IPS-15b (cell line): ENCODE results near the gene BACE2.

ENCODE experiments used
- H3K27me3 ChIP-seq: one replicate; pipeline ENCODE4 v1.6.1; 2013; ENCODE audit warnings: low read length; ENCODE audit not compliant: control insufficient read depth, insufficient read depth
- H3K36me3 ChIP-seq: one replicate; pipeline ENCODE4 v1.6.1; 2013; ENCODE audit warnings: low read length; ENCODE audit not compliant: control insufficient read depth, insufficient read depth
- H3K4me1 ChIP-seq: one replicate; pipeline ENCODE4 v1.6.1; 2013; ENCODE audit warnings: mild to moderate bottlenecking, low read length; ENCODE audit not compliant: control insufficient read depth, insufficient read depth
- H3K4me3 ChIP-seq: one replicate; pipeline ENCODE4 v1.5.1; 2013; ENCODE audit warnings: low read depth, low read length
- H3K9ac ChIP-seq: one replicate; pipeline ENCODE4 v1.6.1; 2013; ENCODE audit warnings: low read depth, mild to moderate bottlenecking, low read length
- H3K9me3 ChIP-seq: one replicate; pipeline ENCODE4 v1.6.1; 2013; ENCODE audit warnings: mild to moderate bottlenecking, low read length; ENCODE audit not compliant: control insufficient read depth, insufficient read depth

Gene BACE2

DNA sequence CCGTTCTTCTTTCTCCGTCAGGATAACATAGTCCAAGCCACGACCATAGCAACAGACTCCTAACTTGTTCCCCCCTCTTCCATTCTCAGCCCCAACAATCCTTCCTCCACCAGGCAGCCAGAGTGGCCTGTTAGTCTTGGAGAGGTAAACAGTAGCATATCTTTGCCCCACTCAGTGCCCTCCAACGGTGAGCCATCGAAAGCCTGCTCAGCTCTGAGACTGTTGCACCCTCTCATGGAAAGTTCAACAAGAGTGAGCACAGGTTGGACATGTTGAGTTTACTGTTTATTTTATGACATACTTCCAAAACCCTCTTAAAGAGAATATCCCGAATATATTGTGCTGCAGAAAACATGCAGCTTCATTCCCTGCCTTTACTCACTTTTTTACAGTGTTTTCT, 30.1 kb upstream of the BACE2 start:
- no peaks in the 10 kb centered on the region for H3K36me3 ChIP-seq
- no peaks in the 10 kb centered on the region for H3K9me3 ChIP-seq
- H3K9ac ChIP-seq, result no peak overlapping the region
- H3K27me3 ChIP-seq, result no peaks in the 10 kb centered on the region
- no peaks in the 10 kb centered on the region for H3K4me1 ChIP-seq
- no peak overlapping the region for H3K4me3 ChIP-seq

DNA sequence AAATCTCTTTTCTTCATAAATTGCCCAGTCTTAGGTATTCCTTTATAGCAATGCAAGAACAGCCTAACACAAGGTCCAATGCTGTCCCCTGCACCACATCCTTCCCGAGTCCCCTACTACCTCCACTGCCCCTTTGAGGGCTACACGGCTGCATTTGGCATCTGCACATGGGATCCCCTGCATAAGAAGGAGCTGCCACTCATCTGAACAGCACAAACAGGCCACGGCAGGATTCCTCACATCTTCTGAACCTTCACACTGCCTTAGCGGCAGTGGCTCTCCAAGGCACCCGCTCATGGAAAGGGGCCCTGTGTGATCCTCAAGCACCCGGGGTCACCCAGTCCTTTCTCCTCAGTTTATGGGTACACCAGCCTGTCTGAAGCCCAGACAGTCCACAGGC, 29.2 kb upstream of the BACE2 start:
- Histone ChIP-seq H3K36me3 (no peaks in the 10 kb centered on the region), H3K9me3 (no peaks in the 10 kb centered on the region), H3K4me3 (no peak overlapping the region), H3K4me1 (no peaks in the 10 kb centered on the region), H3K27me3 (no peaks in the 10 kb centered on the region), H3K9ac (no peak overlapping the region)

DNA sequence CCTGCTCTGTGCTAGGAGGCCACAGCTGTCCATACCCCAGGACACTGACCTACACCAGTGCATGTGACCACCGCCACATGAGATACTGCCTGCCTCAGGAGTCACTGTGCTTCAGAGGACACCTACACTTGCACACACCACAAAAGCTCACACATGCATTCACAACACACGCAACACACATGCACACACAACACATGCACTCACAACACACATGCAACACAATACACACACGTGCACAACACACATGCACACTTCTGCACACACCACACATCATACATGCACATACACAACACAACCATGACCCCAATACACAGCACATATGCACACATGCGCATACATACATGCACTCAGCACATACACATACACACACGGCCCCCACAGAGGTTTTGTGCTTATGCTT, 28.7 kb upstream of the BACE2 start:
- Histone ChIP-seq H3K9me3 (no peaks in the 10 kb centered on the region), H3K27me3 (no peaks in the 10 kb centered on the region), H3K36me3 (no peaks in the 10 kb centered on the region), H3K9ac (no peak overlapping the region), H3K4me3 (no peak overlapping the region), H3K4me1 (no peaks in the 10 kb centered on the region)

DNA sequence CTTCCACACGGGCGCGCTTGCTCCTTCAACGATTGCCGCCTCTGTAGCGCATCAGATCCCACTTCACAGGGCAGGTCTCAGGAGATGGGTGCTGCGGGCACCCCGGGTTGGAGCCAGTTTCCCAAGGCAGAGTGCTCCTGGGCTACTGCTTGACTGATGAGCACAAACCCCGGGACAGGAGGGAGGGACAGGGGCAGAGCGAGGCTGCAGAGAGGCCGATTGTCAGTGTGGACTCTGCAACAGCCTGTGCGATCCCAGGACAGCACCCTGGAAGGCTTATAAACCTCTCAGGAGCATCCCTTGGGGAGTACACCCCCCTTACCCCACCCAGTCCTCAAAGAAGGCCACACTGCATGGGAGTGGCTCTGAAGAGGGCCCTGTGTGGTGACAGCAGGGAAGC, 28.0 kb upstream of the BACE2 start:
- no peaks in the 10 kb centered on the region for H3K4me1 ChIP-seq
- no peaks in the 10 kb centered on the region for H3K36me3 ChIP-seq
- H3K27me3 ChIP-seq, result no peaks in the 10 kb centered on the region
- no peak overlapping the region for H3K4me3 ChIP-seq
- H3K9me3 ChIP-seq, result no peaks in the 10 kb centered on the region
- no peak overlapping the region for H3K9ac ChIP-seq

DNA sequence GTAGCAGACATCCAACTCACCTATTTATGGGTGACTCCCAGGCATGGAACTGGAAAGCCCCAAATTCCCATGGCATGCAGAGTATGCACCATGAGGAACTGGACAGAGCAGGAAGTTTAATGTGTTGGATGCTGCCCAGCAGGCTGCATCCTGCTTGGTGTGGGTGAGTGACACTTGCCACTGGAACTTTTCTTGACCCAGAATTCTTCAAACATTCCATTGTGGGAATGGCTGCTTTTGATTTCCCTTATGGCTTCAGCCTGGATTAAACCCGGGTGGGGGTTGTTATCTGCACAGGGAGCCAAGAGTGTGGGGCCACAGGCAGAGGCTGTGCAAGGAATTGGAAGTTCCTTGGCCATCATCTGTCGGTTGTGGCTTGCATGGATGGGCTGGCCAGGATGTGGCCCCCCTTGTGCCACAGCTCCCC, 26.9 kb upstream of the BACE2 start:
- H3K9ac ChIP-seq, result no peak overlapping the region

DNA sequence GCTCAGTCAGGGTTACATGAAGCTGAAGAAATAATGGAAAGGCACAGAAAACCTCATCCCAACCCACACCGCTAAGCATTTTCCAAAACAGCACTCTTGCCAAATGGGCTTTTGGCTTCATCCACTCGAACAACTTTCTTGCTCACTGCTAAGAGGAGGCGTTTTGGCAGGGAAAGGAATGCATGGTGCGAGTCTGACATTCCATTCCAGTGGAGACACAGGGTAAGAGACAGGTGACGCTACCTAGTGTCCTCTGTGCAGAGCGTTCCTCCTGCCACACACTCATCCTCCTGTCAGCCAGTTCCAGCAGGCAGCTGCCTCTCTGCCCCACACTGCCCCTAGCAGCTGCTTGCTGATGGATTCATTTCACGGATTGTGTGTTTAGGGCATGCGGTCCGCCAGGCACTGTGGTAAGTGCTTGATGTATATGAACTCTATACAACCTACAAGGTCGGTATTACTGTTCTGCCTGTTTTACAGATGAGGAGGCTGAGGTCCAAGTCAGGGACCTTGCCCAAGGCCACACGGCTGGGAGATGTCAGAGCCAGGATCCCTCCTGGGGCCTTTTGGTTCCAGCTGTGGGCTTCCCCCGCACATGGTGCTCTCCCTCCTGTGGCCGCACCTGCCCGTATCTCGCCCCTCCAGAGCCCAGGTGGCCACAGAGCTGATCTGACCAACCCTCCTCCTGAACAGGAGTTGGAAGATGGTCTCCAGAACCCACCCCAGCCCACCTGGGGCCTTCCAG, 25.7 kb upstream of the BACE2 start:
- H3K4me3 ChIP-seq, result no peak overlapping the region
- no peaks in the 10 kb centered on the region for H3K27me3 ChIP-seq
- H3K4me1 ChIP-seq, result peaks cover 1% of the 10 kb centered on the region
- no peaks in the 10 kb centered on the region for H3K9me3 ChIP-seq
- no peak overlapping the region for H3K9ac ChIP-seq
- H3K36me3 ChIP-seq, result no peaks in the 10 kb centered on the region

More for the DNA sequence above, 26.9 kb upstream of the BACE2 start:
- Histone ChIP-seq H3K4me3 (no peak overlapping the region), H3K36me3 (no peaks in the 10 kb centered on the region), H3K9me3 (no peaks in the 10 kb centered on the region), H3K4me1 (no peaks in the 10 kb centered on the region), H3K27me3 (no peaks in the 10 kb centered on the region)

GRCh38 chr21:41143596-41144325, 24.2 kb upstream of the BACE2 start:
- Histone ChIP-seq H3K36me3 (no peaks in the 10 kb centered on the region), H3K4me1 (peaks cover 9% of the 10 kb centered on the region), H3K9me3 (no peaks in the 10 kb centered on the region), H3K4me3 (no peak overlapping the region), H3K9ac (no peak overlapping the region), H3K27me3 (peaks cover 5% of the 10 kb centered on the region)

DNA sequence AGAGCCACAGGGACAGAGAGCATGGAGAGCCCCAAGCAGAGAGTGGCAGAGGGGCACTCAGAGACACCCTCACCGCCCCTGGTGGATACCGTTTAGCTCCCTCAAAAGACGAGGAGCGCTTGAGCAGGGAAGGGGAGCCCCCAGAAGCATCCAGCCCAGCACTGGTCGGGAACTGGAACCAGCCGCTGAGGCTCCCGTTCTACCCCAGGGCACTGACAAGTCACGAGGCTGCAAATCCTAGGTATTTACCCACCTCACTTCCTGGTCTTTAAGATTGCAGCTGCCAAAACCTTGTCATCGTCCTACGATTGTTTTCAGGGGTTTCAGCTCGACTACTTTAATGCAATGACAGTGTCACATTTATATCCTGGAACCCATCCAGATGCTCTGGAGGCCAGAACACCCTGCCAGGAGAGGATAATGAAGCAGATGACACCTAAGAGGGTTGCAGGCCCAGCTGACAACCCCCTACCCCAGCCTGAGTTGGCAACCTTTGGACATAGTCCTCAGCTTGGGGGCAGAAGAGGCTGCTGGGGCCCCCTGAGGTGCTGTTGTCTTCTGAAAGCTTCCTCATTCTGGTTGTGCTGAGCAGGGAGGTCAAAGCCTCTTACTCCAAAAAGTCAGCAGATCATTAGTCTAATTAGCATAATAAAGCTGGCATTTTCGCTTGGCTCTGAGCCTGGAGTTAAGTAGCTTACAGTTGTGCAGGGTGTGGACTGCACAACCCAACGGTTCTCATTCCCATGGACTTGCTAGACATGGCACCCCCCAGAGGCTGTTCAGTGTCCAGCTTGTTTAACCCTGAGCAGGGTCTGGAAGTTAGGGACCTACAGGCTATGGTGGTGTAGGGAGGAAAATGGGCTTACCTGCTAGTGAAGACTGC, 20.6 kb upstream of the BACE2 start:
- H3K36me3 ChIP-seq, result no peaks in the 10 kb centered on the region
- no peak overlapping the region for H3K4me3 ChIP-seq
- H3K4me1 ChIP-seq, result peaks cover 9% of the 10 kb centered on the region
- H3K27me3 ChIP-seq, result peaks cover 13% of the 10 kb centered on the region
- H3K9me3 ChIP-seq, result no peaks in the 10 kb centered on the region
- H3K9ac ChIP-seq, result no peak overlapping the region

DNA sequence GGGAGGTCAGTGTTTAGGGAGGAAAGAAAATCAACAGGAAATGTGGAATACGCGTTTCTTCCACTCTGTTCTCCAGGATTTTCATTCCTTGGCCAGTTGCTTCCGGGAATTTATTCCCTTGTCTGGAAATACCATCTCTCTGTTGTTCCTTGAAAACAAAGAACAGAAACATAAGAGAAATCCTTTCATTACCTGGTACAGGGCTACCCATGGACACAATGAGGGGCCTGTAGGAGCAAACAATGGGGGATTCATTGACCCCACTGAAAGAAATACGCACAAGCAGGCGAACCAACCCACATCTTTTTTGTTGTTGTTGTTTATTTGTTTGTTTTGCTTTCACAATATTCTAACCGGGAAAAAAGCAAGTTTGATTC, 20.0 kb upstream of the BACE2 start:
- Histone ChIP-seq H3K27me3 (peaks cover 15% of the 10 kb centered on the region), H3K4me1 (peaks cover 9% of the 10 kb centered on the region), H3K9me3 (no peaks in the 10 kb centered on the region), H3K4me3 (no peak overlapping the region), H3K36me3 (no peaks in the 10 kb centered on the region), H3K9ac (no peak overlapping the region)

DNA sequence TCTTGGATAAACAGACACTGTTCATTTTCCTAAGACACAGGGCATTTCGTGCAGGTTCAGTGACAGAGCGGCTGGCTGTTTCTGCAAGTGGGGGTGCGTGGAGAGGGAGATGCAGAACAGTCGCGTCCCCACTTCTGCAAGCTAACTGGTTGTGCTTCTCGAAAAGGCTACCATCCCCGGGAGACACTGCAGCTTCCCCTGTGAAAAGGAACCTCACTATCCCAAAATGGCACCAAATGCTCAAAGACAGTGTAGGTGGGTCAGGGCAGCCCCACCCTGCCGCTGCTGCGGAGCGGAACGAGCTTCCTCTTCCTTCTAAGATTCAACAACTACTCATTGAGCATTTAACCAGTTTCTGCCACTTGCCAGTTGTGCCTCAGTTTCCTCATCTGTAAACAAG, 19.2 kb upstream of the BACE2 start:
- H3K9ac ChIP-seq, result no peak overlapping the region

DNA sequence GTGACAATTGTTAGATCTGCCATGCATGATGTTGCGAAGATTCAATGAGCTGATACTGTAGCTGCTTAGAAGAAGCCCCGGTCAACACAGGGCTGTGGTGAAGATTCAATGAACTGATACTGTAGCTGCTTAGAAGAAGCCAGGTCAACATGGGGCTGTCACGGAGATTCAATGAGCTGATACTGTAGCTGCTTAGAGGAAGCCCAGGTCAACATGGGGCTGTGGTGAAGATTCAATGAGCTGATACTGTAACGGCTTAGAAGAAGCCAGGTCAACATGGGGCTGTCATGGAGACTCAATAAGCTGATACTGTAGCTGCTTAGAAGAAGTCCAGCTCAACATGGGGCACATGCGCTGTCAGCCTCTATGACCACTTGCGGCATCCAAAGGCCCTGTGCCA, 18.8 kb upstream of the BACE2 start:
- Histone ChIP-seq H3K4me1 (peaks cover 9% of the 10 kb centered on the region), H3K4me3 (no peak overlapping the region), H3K9ac (no peak overlapping the region)

More for the DNA sequence above, 19.2 kb upstream of the BACE2 start:
- H3K27me3 ChIP-seq, result peaks cover 15% of the 10 kb centered on the region
- H3K4me1 ChIP-seq, result peaks cover 9% of the 10 kb centered on the region
- H3K36me3 ChIP-seq, result no peaks in the 10 kb centered on the region
- H3K9me3 ChIP-seq, result no peaks in the 10 kb centered on the region
- no peak overlapping the region for H3K4me3 ChIP-seq

More for the DNA sequence above, 18.8 kb upstream of the BACE2 start:
- H3K9me3 ChIP-seq, result no peaks in the 10 kb centered on the region
- H3K27me3 ChIP-seq, result peaks cover 15% of the 10 kb centered on the region
- H3K36me3 ChIP-seq, result no peaks in the 10 kb centered on the region
